ENCODE measurements around the gene RPL9. TPM values are rescaled to one million over a fixed set of nuclear protein-coding genes. Genes with fewer than 3 reads are reported as not detected.
"Not testable (repeated sequence)": the region's sequence is repeated elsewhere in the genome, so short reads cannot be mapped to it uniquely, and the experiment has no call there.

Gene RPL9
- 770 TPM for polyA plus RNA-seq (2012; ENCODE audit: insufficient read depth, insufficient read length)

GRCh38 chr4:39458505-39459300 lies at the start of gene RPL9, which contains the start of gene LIAS:
Gene RPL9, minus strand, starts transcription at chr4:39458922. Its CDS starts 483 bp downstream, at chr4:39458439.
Gene LIAS, plus strand, starts transcription at chr4:39459056. Its CDS starts 62 bp downstream, at chr4:39459118.
- peak; percentile 100 for DNase-seq (ENCODE audit: low read depth, low spot score)
- H3K4me3 ChIP-seq (ENCODE audit: low read length): peak within 1 kb of the TSS; percentile 69

GRCh38 chr4:39505581-39505980 lies 46.9 kb upstream of the RPL9 start:
- no peak overlapping the region for H3K4me3 ChIP-seq (ENCODE audit: low read length)
- DNase-seq (ENCODE audit: low read depth, low spot score): no peak

- H3K4me3 ChIP-seq (ENCODE audit: low read length): no peak overlapping the region
- DNase-seq (ENCODE audit: low read depth, low spot score): no peak
Observed at GRCh38 chr4:39504538-39504937, 45.8 kb upstream of the RPL9 start.

- not testable (repeated sequence) for H3K4me3 ChIP-seq (ENCODE audit: low read length)
Observed at GRCh38 chr4:39502664-39503035, 43.9 kb upstream of the RPL9 start.

GRCh38 chr4:39502019-39502663 lies 43.4 kb upstream of the RPL9 start:
- no peak overlapping the region for H3K4me3 ChIP-seq (ENCODE audit: low read length)
- DNase-seq (ENCODE audit: low read depth, low spot score): no peak

More at GRCh38 chr4:39502664-39503035, 43.9 kb upstream of the RPL9 start:
- not testable (repeated sequence) for DNase-seq (ENCODE audit: low read depth, low spot score)

GRCh38 chr4:39498727-39499020 lies 40.0 kb upstream of the RPL9 start:
- no peak overlapping the region for H3K4me3 ChIP-seq (ENCODE audit: low read length)
- no peak for DNase-seq (ENCODE audit: low read depth, low spot score)

- H3K4me3 ChIP-seq (ENCODE audit: low read length): no peak overlapping the region
- no peak for DNase-seq (ENCODE audit: low read depth, low spot score)
Observed at GRCh38 chr4:39497909-39498726, 39.4 kb upstream of the RPL9 start.

- no peak for DNase-seq (ENCODE audit: low read depth, low spot score)
- H3K4me3 ChIP-seq (ENCODE audit: low read length): no peak overlapping the region
Observed at GRCh38 chr4:39495446-39496213, 36.9 kb upstream of the RPL9 start.

GRCh38 chr4:39494354-39494753 lies 35.6 kb upstream of the RPL9 start:
- no peak overlapping the region for H3K4me3 ChIP-seq (ENCODE audit: low read length)
- DNase-seq (ENCODE audit: low read depth, low spot score): no peak

- no peak for DNase-seq (ENCODE audit: low read depth, low spot score)
- H3K4me3 ChIP-seq (ENCODE audit: low read length): no peak overlapping the region
Observed at GRCh38 chr4:39490322-39490721, 31.6 kb upstream of the RPL9 start.

- no peak for DNase-seq (ENCODE audit: low read depth, low spot score)
Observed at GRCh38 chr4:39486221-39486804, 27.6 kb upstream of the RPL9 start.

GRCh38 chr4:39484582-39485272 lies 26.0 kb upstream of the RPL9 start:
- H3K4me3 ChIP-seq (ENCODE audit: low read length): no peak overlapping the region

More at GRCh38 chr4:39486221-39486804, 27.6 kb upstream of the RPL9 start:
- H3K4me3 ChIP-seq (ENCODE audit: low read length): no peak overlapping the region

GRCh38 chr4:39480902-39481695 lies 22.4 kb upstream of the RPL9 start:
- no peak overlapping the region for H3K4me3 ChIP-seq (ENCODE audit: low read length)
- no peak for DNase-seq (ENCODE audit: low read depth, low spot score)

More at GRCh38 chr4:39484582-39485272, 26.0 kb upstream of the RPL9 start:
- DNase-seq (ENCODE audit: low read depth, low spot score): no peak

- H3K4me3 ChIP-seq (ENCODE audit: low read length): no peak overlapping the region
- DNase-seq (ENCODE audit: low read depth, low spot score): no peak
Observed at GRCh38 chr4:39480251-39480650, 21.5 kb upstream of the RPL9 start.

- H3K4me3 ChIP-seq (ENCODE audit: low read length): no peak overlapping the region
Observed at GRCh38 chr4:39476187-39476895, 17.6 kb upstream of the RPL9 start.

GRCh38 chr4:39472396-39472795 lies 13.7 kb upstream of the RPL9 start:
- DNase-seq (ENCODE audit: low read depth, low spot score): no peak
- H3K4me3 ChIP-seq (ENCODE audit: low read length): no peak overlapping the region

More at GRCh38 chr4:39476187-39476895, 17.6 kb upstream of the RPL9 start:
- no peak for DNase-seq (ENCODE audit: low read depth, low spot score)

- DNase-seq (ENCODE audit: low read depth, low spot score): no peak
- no peak overlapping the region for H3K4me3 ChIP-seq (ENCODE audit: low read length)
Observed at GRCh38 chr4:39470402-39470801, 11.7 kb upstream of the RPL9 start.

Measured in Jurkat, Clone E6-1 (cell line).